Myocyte (in vitro differentiated cells): ENCODE results near the gene MCEE. TPM values are rescaled to one million over a fixed set of nuclear protein-coding genes. Genes with fewer than 3 reads are reported as not detected.

ENCODE experiments used
- total RNA-seq: library from RNA; depleted of rRNA; stranded (reverse); fragments of >200 nt; gene quantifications from 2 replicates; pipeline ENCODE4 v1.2.3, GENCODE V29; 2014

The MCEE gene
- total RNA-seq, 1 donor from 2014 or later, result 16.4 TPM

Other genes with a start within 250 kb of the MCEE start
- gene VAX2, start 229.7 kb downstream of the MCEE start, total RNA-seq, result 16.4 and 24.0 TPM in 2 replicates
- 1.7 and 3.8 TPM in 2 replicates for gene ATP6V1B1, start 194.3 kb downstream of the MCEE start, total RNA-seq
- 1.5 TPM in 1 of 2 replicates, not detected in the other for gene ANKRD53, start 151.6 kb downstream of the MCEE start, total RNA-seq
- 37.9 and 51.4 TPM in 2 replicates for gene TEX261, start 135.4 kb downstream of the MCEE start, total RNA-seq
- 54.6 and 75.3 TPM in 2 replicates for gene NAGK, start 61.6 kb downstream of the MCEE start, total RNA-seq
- 25.9 and 29.0 TPM in 2 replicates for gene MPHOSPH10, start 405 bp upstream of the MCEE start, total RNA-seq
- 0.78 and 0.83 TPM in 2 replicates for gene PAIP2B, start 96.9 kb upstream of the MCEE start, total RNA-seq
- 96.2 and 111 TPM in 2 replicates for gene ZNF638, start 201.6 kb upstream of the MCEE start, total RNA-seq